ENCODE results near the gene RBM23. TPM values are rescaled to one million over a fixed set of nuclear protein-coding genes. Genes with fewer than 3 reads are reported as not detected.

RBM23 gene
- total and polyA plus RNA-seq, 10 of the 15 experiments (the other 5 are each of a cell fraction or from before 2014, with no cell fraction given) = 54.0 to 72.6 (median 61.3) TPM

DNA sequence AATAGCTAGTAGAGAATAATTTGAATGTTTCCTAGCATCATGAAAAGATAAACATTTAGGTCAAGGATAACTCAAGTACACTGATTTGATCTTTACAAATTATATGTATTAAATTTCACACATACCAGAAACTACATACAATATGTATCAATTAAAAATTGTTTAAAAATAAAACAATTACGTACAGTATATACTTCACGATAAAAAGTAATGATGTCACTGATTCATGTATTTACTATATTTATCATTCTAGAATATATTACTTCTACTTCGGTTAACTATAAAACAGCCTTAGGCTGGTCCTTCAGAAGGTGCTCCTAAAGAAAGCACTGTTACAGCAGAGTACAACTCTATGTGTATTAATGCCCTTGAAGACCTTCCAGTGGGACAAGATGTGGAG lies 11.5 kb downstream of the RBM23 start:
- Histone ChIP-seq H3K36me3 (ENCODE audit: control insufficient read depth in 2 of 2, insufficient read depth in 2 of 2, low read length in 1 of 2) (peaks cover 15 to 35% of the 10 kb centered on the region in 2 experiments), H3K4me1 (ENCODE audit: control insufficient read depth, insufficient read depth, low read length) (no peaks in the 10 kb centered on the region), H3K27me3 (replicated peaks in 1 of 2; ENCODE audit: control insufficient read depth in 2 of 2, insufficient read depth in 2 of 2, low read length in 1 of 2) (no peaks in the 10 kb centered on the region), H3K9me3 (replicated peaks; ENCODE audit: control insufficient read depth, insufficient read depth, low read length) (no peaks in the 10 kb centered on the region), H3K27ac (ENCODE audit: control insufficient read depth, insufficient read depth) (no peak overlapping the region), H4K20me1 (ENCODE audit: control insufficient read depth, insufficient read depth) (no peaks in the 10 kb centered on the region), H3K4me3 (no peak overlapping the region), H2AFZ (ENCODE audit: control insufficient read depth, low read depth, low read length) (no peak overlapping the region), H3K9ac (ENCODE audit: control insufficient read depth, insufficient read depth, low read length) (no peak overlapping the region), H3K79me2 (ENCODE audit: control insufficient read depth, insufficient read depth, low read length) (peaks cover 5% of the 10 kb centered on the region), H3K4me2 (ENCODE audit: control insufficient read depth, insufficient read depth) (no peak overlapping the region)
- TF ChIP-seq, protein P1, sequence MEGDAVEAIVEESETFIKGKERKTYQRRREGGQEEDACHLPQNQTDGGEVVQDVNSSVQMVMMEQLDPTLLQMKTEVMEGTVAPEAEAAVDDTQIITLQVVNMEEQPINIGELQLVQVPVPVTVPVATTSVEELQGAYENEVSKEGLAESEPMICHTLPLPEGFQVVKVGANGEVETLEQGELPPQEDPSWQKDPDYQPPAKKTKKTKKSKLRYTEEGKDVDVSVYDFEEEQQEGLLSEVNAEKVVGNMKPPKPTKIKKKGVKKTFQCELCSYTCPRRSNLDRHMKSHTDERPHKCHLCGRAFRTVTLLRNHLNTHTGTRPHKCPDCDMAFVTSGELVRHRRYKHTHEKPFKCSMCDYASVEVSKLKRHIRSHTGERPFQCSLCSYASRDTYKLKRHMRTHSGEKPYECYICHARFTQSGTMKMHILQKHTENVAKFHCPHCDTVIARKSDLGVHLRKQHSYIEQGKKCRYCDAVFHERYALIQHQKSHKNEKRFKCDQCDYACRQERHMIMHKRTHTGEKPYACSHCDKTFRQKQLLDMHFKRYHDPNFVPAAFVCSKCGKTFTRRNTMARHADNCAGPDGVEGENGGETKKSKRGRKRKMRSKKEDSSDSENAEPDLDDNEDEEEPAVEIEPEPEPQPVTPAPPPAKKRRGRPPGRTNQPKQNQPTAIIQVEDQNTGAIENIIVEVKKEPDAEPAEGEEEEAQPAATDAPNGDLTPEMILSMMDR (IDR thresholded peaks at IDR 0.05 in 2 of 3, conservative IDR thresholded peaks at IDR 0.05 in 1 of 3; ENCODE audit: control insufficient read depth in 2 of 3, extremely low read depth in 1 of 3, insufficient read depth in 1 of 3, low read depth in 3 of 3, low read length in 3 of 3) = no peak
- TF ChIP-seq CREB1 (IDR thresholded peaks at IDR 0.05; ENCODE audit: low read depth) (no peak), SPI1 (IDR thresholded peaks at IDR 0.05; ENCODE audit: borderline replicate concordance, insufficient read depth, low read depth, low read length) (no peak), MXI1 (IDR thresholded peaks at IDR 0.05; ENCODE audit: low read depth, low read length) (no peak), PAX5 (IDR thresholded peaks at IDR 0.05; ENCODE audit: borderline replicate concordance, low read depth, low read length) (no peak), SIX5 (IDR thresholded peaks at IDR 0.05; ENCODE audit: low read depth, low read length, severe bottlenecking) (no peak)
- TF ChIP-seq, protein P2, sequence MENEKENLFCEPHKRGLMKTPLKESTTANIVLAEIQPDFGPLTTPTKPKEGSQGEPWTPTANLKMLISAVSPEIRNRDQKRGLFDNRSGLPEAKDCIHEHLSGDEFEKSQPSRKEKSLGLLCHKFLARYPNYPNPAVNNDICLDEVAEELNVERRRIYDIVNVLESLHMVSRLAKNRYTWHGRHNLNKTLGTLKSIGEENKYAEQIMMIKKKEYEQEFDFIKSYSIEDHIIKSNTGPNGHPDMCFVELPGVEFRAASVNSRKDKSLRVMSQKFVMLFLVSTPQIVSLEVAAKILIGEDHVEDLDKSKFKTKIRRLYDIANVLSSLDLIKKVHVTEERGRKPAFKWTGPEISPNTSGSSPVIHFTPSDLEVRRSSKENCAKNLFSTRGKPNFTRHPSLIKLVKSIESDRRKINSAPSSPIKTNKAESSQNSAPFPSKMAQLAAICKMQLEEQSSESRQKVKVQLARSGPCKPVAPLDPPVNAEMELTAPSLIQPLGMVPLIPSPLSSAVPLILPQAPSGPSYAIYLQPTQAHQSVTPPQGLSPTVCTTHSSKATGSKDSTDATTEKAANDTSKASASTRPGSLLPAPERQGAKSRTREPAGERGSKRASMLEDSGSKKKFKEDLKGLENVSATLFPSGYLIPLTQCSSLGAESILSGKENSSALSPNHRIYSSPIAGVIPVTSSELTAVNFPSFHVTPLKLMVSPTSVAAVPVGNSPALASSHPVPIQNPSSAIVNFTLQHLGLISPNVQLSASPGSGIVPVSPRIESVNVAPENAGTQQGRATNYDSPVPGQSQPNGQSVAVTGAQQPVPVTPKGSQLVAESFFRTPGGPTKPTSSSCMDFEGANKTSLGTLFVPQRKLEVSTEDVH (IDR thresholded peaks at IDR 0.05; ENCODE audit: low read depth, partially characterized antibody) = no peak
- POLR2A ChIA-PET = interaction anchor here (0.7 to 1.1 kb wide), 2 partner anchors 12 to 277 kb away, joined by 3 read pairs; partner anchors contain the start of gene RBM23
- in situ Hi-C loops (cut with MboI) (no loop called here), intact Hi-C loops (cut with micrococcal nuclease; ENCODE audit: unreplicated experiment) (no loop called here)
- DNase-seq (ENCODE audit: low read depth, low spot score) = no peak
- CTCF ChIA-PET = interaction anchor here (1.0 kb wide), 2 partner anchors 11 to 248 kb away, joined by 3 to 4 read pairs; no protein-coding TSS in a partner anchor
- 97% methylated on average over 3 of the region's 3 CpGs for WGBS (ENCODE audit: insufficient coverage, insufficient replicate concordance, low lambda C conversion rate, missing lambda C conversion rate)
- no peak for FAIRE-seq
- no TSS peak for BruUV-seq (replicated peaks)
- ATAC-seq = no peak
- SMC1A ChIA-PET (ENCODE audit: uncharacterized antibody, unreplicated experiment) = interaction anchor here (0.6 to 1.2 kb wide), 5 partner anchors 10 to 249 kb away, joined by 3 to 4 read pairs (median 3); no protein-coding TSS in a partner anchor
- RAD21 ChIA-PET (ENCODE audit: unreplicated experiment) = interaction anchor here (0.8 to 1.3 kb wide), 4 partner anchors 9 to 35 kb away, joined by 3 to 5 read pairs (median 4); no protein-coding TSS in a partner anchor

All from GM12878 (cell line).